OCI-LY7 (cell line): ENCODE measurements around the gene ULBP1. TPM values are rescaled to one million over a fixed set of nuclear protein-coding genes. Genes with fewer than 3 reads are reported as not detected.

Experiments
- BruUV-seq: library from RNA; stranded (reverse); fragments of 400-500 nt; replicated peaks from 2 replicates; lab custom pipeline; 2021; lab: Mats Ljungman, UMichigan
- CTCF ChIA-PET: fragments of 300-600 bp; sonication (Branson Sonifier 250); formaldehyde crosslinking; loops from one replicate; lab custom pipeline; 2022; ENCODE audit warnings: antibody characterized with exemption; ENCODE audit not compliant: unreplicated experiment; lab: Charles Lee
- POLR2A ChIA-PET: fragments of 300-600 bp; sonication (Branson Sonifier 250); formaldehyde crosslinking; loops from one replicate; lab custom pipeline; 2022; ENCODE audit warnings: antibody characterized with exemption; lab: Charles Lee
- DNase-seq: peaks from one replicate; pipeline ENCODE4 v3.0.0-alpha.2; 2015; ENCODE audit warnings: low spot score
- H2AFZ ChIP-seq: fragments of 200-600 bp; sonication (generic), shearing (Covaris generic); 2 replicates; pipeline ENCODE4 v1.6.1; 2014; ENCODE audit warnings: mild to moderate bottlenecking, antibody characterized with exemption, low read length, moderate library complexity
- H3K27ac ChIP-seq: fragments of 200-600 bp; sonication (generic); 2 replicates; pipeline ENCODE4 v1.5.1; 2014; ENCODE audit warnings: mixed run types, low read depth, mild to moderate bottlenecking, moderate library complexity, low read length, inconsistent platforms; ENCODE audit not compliant: poor library complexity, severe bottlenecking
- H3K36me3 ChIP-seq: fragments of 200-600 bp; sonication (generic); 2 replicates; pipeline ENCODE4 v1.6.1; 2014; ENCODE audit warnings: mild to moderate bottlenecking, antibody characterized with exemption, low read length, moderate library complexity, mixed read lengths; ENCODE audit not compliant: insufficient read depth
- H3K4me1 ChIP-seq: fragments of 200-600 bp; sonication (generic); 2 replicates; pipeline ENCODE4 v1.5.1; 2014; ENCODE audit warnings: mild to moderate bottlenecking, low read length; ENCODE audit not compliant: insufficient read depth, poor library complexity, severe bottlenecking
- H3K4me2 ChIP-seq: fragments of 200-600 bp; sonication (generic); 2 replicates; pipeline ENCODE4 v1.6.1; 2014; ENCODE audit warnings: mild to moderate bottlenecking, low read length
- H3K4me3 ChIP-seq: fragments of 200-600 bp; sonication (generic); 2 replicates; pipeline ENCODE4 v1.5.1; 2014; ENCODE audit warnings: mild to moderate bottlenecking, low read depth, low read length; ENCODE audit not compliant: poor library complexity, severe bottlenecking
- H3K79me2 ChIP-seq: fragments of 200-600 bp; sonication (generic); 2 replicates; pipeline ENCODE4 v1.6.1; 2016; ENCODE audit warnings: low read depth, mild to moderate bottlenecking, low read length, moderate library complexity, mixed read lengths; ENCODE audit not compliant: insufficient read depth
- H3K9me2 ChIP-seq: fragments of 200-600 bp; sonication (generic); 2 replicates; pipeline ENCODE4 v1.6.1; 2016; ENCODE audit warnings: mild to moderate bottlenecking, low read length, mixed read lengths; ENCODE audit not compliant: insufficient read depth
- H3K9me3 ChIP-seq: fragments of 200-600 bp; sonication (generic); 2 replicates; pipeline ENCODE4 v1.6.1; 2014; ENCODE audit warnings: mild to moderate bottlenecking, mixed run types, low read length, mixed read lengths
- H4K20me1 ChIP-seq: fragments of 200-600 bp; sonication (generic); 2 replicates; pipeline ENCODE4 v1.6.1; 2014; ENCODE audit warnings: mild to moderate bottlenecking, antibody characterized with exemption, low read length, moderate library complexity, mixed read lengths; ENCODE audit not compliant: insufficient read depth
- CTCF ChIP-seq: fragments of 200-600 bp; sonication (generic); conservative IDR thresholded peaks from 2 replicates; pipeline ENCODE4 v1.5.1; 2014; ENCODE audit warnings: mild to moderate bottlenecking, antibody characterized with exemption, low read length, moderate library complexity, mixed read lengths
- EZH2phosphoT487 ChIP-seq: fragments of 200-600 bp; sonication (generic); IDR thresholded peaks from 2 replicates; pipeline ENCODE4 v1.6.1; 2018; ENCODE audit warnings: low read depth, borderline replicate concordance, mild to moderate bottlenecking, mixed run types, antibody characterized with exemption, low read length, moderate library complexity, mixed read lengths
- intact Hi-C: fragments of 100-400 bp; cut with micrococcal nuclease; formaldehyde crosslinking; loops from one replicate; pipeline ENCODE4 v1.10.0; 2022; ENCODE audit not compliant: unreplicated experiment
- total RNA-seq, 2 experiments: library from RNA; depleted of rRNA in 1 of 2; stranded (reverse); fragments of >200 nt in 1 of 2; shearing (Covaris generic) in 1 of 2; gene quantifications; 2 replicates each; pipeline ENCODE4 v1.2.3, GENCODE V29; 2014 to 2022

The ULBP1 gene
- total RNA-seq, 2 experiments from 2014 or later: 0.79 to 2.3 TPM

- Histone ChIP-seq H3K79me2 (no peaks in the 10 kb centered on the region), H3K4me3 (no peak overlapping the region), H3K4me1 (peaks cover 3% of the 10 kb centered on the region), H2AFZ (no peak overlapping the region), H3K9me2 (no peaks in the 10 kb centered on the region), H4K20me1 (peaks cover 5% of the 10 kb centered on the region; the same call in 1 of the 2 replicates), H3K27ac (no peak overlapping the region), H3K9me3 (no peaks in the 10 kb centered on the region), H3K36me3 (no peaks in the 10 kb centered on the region), H3K4me2 (no peak overlapping the region)
- DNase-seq: no peak
- POLR2A ChIA-PET: no interaction called here
- BruUV-seq: no TSS peak
- CTCF ChIA-PET: no interaction called here
- TF ChIP-seq CTCF (no peak), EZH2phosphoT487 (no peak)
- intact Hi-C loops: no loop called here
These were observed 21.8 kb downstream of the ULBP1 start for GRCh38 chr6:149985481-149985937.

GRCh38 chr6:149987602-149988107 is 23.9 kb downstream of the ULBP1 start:
- H3K4me1 ChIP-seq: peaks cover 12% of the 10 kb centered on the region
- no peaks in the 10 kb centered on the region for H3K9me3 ChIP-seq
- no peak overlapping the region for H3K27ac ChIP-seq
- H3K4me3 ChIP-seq: no peak overlapping the region
- no TSS peak for BruUV-seq
- TF ChIP-seq EZH2phosphoT487: no peak
- no peak for TF ChIP-seq CTCF
- CTCF ChIA-PET: no interaction called here
- DNase-seq: no peak
- no peaks in the 10 kb centered on the region for H3K36me3 ChIP-seq
- H4K20me1 ChIP-seq: peaks cover 5% of the 10 kb centered on the region
- H3K9me2 ChIP-seq: no peaks in the 10 kb centered on the region
- H2AFZ ChIP-seq: no peak overlapping the region
- intact Hi-C loops: no loop called here
- POLR2A ChIA-PET: no interaction called here
- H3K79me2 ChIP-seq: no peaks in the 10 kb centered on the region
- no peak overlapping the region for H3K4me2 ChIP-seq

- DNase-seq: no peak
- H3K27ac ChIP-seq: no peak overlapping the region
- POLR2A ChIA-PET: interaction anchor here (0.6 kb wide), 1 partner anchor 1467 kb away, joined by 4 read pairs; no protein-coding TSS in a partner anchor
- TF ChIP-seq CTCF (no peak), EZH2phosphoT487 (no peak)
- no TSS peak for BruUV-seq
- no peaks in the 10 kb centered on the region for H3K36me3 ChIP-seq
- no peak overlapping the region for H3K4me2 ChIP-seq
- H3K9me3 ChIP-seq: no peaks in the 10 kb centered on the region
- no peak overlapping the region for H3K4me3 ChIP-seq
- no peaks in the 10 kb centered on the region for H3K79me2 ChIP-seq
- peaks cover 12% of the 10 kb centered on the region for H3K4me1 ChIP-seq
- peaks cover 5% of the 10 kb centered on the region for H4K20me1 ChIP-seq
- intact Hi-C loops: no loop called here
- H3K9me2 ChIP-seq: no peaks in the 10 kb centered on the region
- no peak overlapping the region for H2AFZ ChIP-seq
- CTCF ChIA-PET: no interaction called here
These were observed 25.0 kb downstream of the ULBP1 start for GRCh38 chr6:149988550-149989346.
